Osteoblast (primary cell): ENCODE data around the gene CACNA2D3. TPM values are rescaled to one million over a fixed set of nuclear protein-coding genes. Genes with fewer than 3 reads are reported as not detected.
A peak's percentile ranks its signal among the peaks of the same experiment; 100 is the strongest.

ENCODE experiments used
- DNase-seq: peaks from one replicate; pipeline ENCODE4 v3.0.0; 2011; ENCODE audit warnings: low spot score, mixed read lengths; ENCODE audit not compliant: insufficient read length; ENCODE audit errors: missing footprints
- H2AFZ ChIP-seq: 2 replicates; pipeline ENCODE4 v1.6.0; 2011; ENCODE audit warnings: mild to moderate bottlenecking, low read length
- H3K27ac ChIP-seq: 2 replicates; pipeline ENCODE4 v1.5.1; 2011; ENCODE audit warnings: mild to moderate bottlenecking, low read depth, low read length, moderate library complexity
- H3K27me3 ChIP-seq: 2 replicates; pipeline ENCODE4 v1.6.0; 2012; ENCODE audit warnings: mild to moderate bottlenecking, control low read depth, inconsistent platforms, low read length, moderate library complexity; ENCODE audit not compliant: insufficient read depth
- H3K36me3 ChIP-seq: 2 replicates; pipeline ENCODE4 v1.5.1; 2011; ENCODE audit warnings: mild to moderate bottlenecking, low read length, control low read depth, moderate library complexity; ENCODE audit not compliant: insufficient read depth
- H3K4me1 ChIP-seq: 2 replicates; pipeline ENCODE4 v1.5.1; 2011; ENCODE audit warnings: mild to moderate bottlenecking, low read length, control low read depth, moderate library complexity; ENCODE audit not compliant: insufficient read depth
- H3K4me2 ChIP-seq: 2 replicates; pipeline ENCODE4 v1.6.0; 2011; ENCODE audit warnings: mild to moderate bottlenecking, low read length; ENCODE audit not compliant: insufficient read depth
- H3K4me3 ChIP-seq: fragments of 200-600 bp; sonication (generic); 3 replicates; pipeline ENCODE4 v1.5.1; 2012; ENCODE audit warnings: mild to moderate bottlenecking, low read length, inconsistent platforms; ENCODE audit not compliant: insufficient read depth
- H3K79me2 ChIP-seq: 2 replicates; pipeline ENCODE4 v1.6.0; 2012; ENCODE audit warnings: mild to moderate bottlenecking, low read length, control low read depth, inconsistent platforms; ENCODE audit not compliant: insufficient read depth
- H3K9me3 ChIP-seq: 2 replicates; pipeline ENCODE4 v1.5.1; 2011; ENCODE audit warnings: low read depth, low read length, control low read depth
- H4K20me1 ChIP-seq: 2 replicates; pipeline ENCODE4 v1.6.0; 2012; ENCODE audit warnings: mild to moderate bottlenecking, low read length, control low read depth; ENCODE audit not compliant: insufficient read depth
- CTCF ChIP-seq: IDR thresholded peaks from 2 replicates; pipeline ENCODE4 v1.5.1; 2011; ENCODE audit warnings: mild to moderate bottlenecking, low read depth, low read length, moderate library complexity; ENCODE audit errors: extremely low read depth
- total RNA-seq: library from RNA; depleted of rRNA; stranded (reverse); fragments of >200 nt; gene quantifications from 2 replicates; pipeline ENCODE4 v1.2.3, GENCODE V29; 2012

Gene CACNA2D3
- total RNA-seq, 1 donor, result 0.36 TPM

- Histone ChIP-seq H3K4me1 (peaks cover 11% of the 10 kb centered on the region), H3K27me3 (no peaks in the 10 kb centered on the region), H3K36me3 (no peaks in the 10 kb centered on the region), H3K4me2 (no peak overlapping the region), H3K4me3 (no peak overlapping the region), H3K79me2 (no peaks in the 10 kb centered on the region), H4K20me1 (no peaks in the 10 kb centered on the region), H2AFZ (no peak overlapping the region), H3K9me3 (no peaks in the 10 kb centered on the region), H3K27ac (no peak overlapping the region)
- no peak for TF ChIP-seq CTCF
- DNase-seq, result no peak
Observed at GRCh38 chr3:54962200-54962599, 839.8 kb downstream of the CACNA2D3 start.

GRCh38 chr3:54963641-54964040 is 841.3 kb downstream of the CACNA2D3 start:
- Histone ChIP-seq H4K20me1 (no peaks in the 10 kb centered on the region), H3K36me3 (no peaks in the 10 kb centered on the region), H3K4me1 (peaks cover 24% of the 10 kb centered on the region), H3K9me3 (no peaks in the 10 kb centered on the region), H3K79me2 (no peaks in the 10 kb centered on the region), H3K27me3 (no peaks in the 10 kb centered on the region), H3K27ac (no peak overlapping the region), H3K4me3 (no peak overlapping the region), H3K4me2 (no peak overlapping the region), H2AFZ (no peak overlapping the region)
- no peak for TF ChIP-seq CTCF
- DNase-seq, result no peak

- H2AFZ ChIP-seq, result no peak overlapping the region
- no peaks in the 10 kb centered on the region for H4K20me1 ChIP-seq
- no peaks in the 10 kb centered on the region for H3K79me2 ChIP-seq
- H3K36me3 ChIP-seq, result no peaks in the 10 kb centered on the region
- no peaks in the 10 kb centered on the region for H3K27me3 ChIP-seq
- peaks cover 27% of the 10 kb centered on the region for H3K4me1 ChIP-seq
- H3K9me3 ChIP-seq, result no peaks in the 10 kb centered on the region
- no peak for DNase-seq
- H3K4me3 ChIP-seq, result no peak overlapping the region
- H3K4me2 ChIP-seq, result no peak overlapping the region
- TF ChIP-seq CTCF, result no peak
- no peak overlapping the region for H3K27ac ChIP-seq
Observed at GRCh38 chr3:54964081-54964480, 841.7 kb downstream of the CACNA2D3 start.

GRCh38 chr3:54965746-54966145 is 843.4 kb downstream of the CACNA2D3 start:
- no peak overlapping the region for H3K4me2 ChIP-seq
- no peak overlapping the region for H3K4me3 ChIP-seq
- H2AFZ ChIP-seq, result no peak overlapping the region
- TF ChIP-seq CTCF, result peak; percentile 5
- H3K27me3 ChIP-seq, result no peaks in the 10 kb centered on the region
- peak overlapping the region; percentile 34 for H3K27ac ChIP-seq
- H3K36me3 ChIP-seq, result no peaks in the 10 kb centered on the region
- no peaks in the 10 kb centered on the region for H3K79me2 ChIP-seq
- DNase-seq, result peak; percentile 70
- peaks cover 36% of the 10 kb centered on the region for H3K4me1 ChIP-seq
- H3K9me3 ChIP-seq, result no peaks in the 10 kb centered on the region
- H4K20me1 ChIP-seq, result no peaks in the 10 kb centered on the region
